Measurements from ENCODE around the gene GFOD1.

Gene GFOD1

DNA sequence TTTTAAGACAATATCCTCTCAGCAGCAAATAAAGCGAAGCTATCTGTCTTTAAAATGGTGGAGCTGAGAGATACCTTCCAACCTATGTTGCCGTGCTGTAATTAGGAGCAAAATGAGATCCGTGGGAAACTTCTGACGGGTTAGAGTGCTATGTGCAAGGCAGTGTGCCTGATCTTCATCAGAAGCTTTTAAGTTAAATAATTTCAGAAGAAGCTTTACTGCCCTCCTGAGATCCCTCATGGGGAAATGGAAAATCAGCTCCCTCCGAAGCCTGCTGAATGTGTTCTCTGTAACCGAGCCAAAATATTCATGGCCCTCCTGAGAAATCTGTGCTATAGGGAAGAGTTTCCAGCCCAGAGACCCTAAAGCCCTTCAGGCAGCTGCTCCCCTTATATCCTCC lies 115.3 kb downstream of the GFOD1 start:
- no peak for DNase-seq

DNA sequence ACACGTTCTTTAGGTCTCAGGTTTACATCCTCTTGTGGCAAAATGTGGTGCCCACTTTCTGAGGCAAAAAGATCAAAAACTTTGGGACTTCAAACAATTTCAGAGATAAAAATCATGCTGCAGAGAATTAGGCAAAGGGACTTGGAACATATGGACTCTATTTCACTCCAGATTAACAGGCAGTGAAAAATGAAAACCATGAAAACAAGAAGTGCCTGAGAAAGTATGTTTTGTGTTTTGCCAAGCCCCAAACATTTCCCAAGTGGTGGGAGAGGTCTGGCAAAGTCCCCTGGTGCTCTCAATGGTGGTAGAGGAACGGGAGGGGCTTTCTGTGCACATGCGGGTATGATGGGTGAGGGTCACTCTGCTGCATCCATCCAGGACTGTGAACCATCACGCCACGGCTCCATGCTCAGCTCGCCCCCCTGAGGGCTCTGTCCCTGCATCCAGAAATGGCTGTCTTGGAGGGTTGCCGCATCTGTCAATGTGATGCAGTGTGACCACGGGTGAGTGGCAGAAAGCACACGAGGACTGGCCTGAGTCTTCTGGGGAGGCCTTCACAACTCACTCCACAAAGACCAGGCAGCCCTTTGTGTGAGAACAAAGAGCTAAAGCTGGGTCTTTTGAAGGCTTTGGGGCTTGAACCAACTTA lies 115.9 kb downstream of the GFOD1 start:
- no peak for DNase-seq

DNA sequence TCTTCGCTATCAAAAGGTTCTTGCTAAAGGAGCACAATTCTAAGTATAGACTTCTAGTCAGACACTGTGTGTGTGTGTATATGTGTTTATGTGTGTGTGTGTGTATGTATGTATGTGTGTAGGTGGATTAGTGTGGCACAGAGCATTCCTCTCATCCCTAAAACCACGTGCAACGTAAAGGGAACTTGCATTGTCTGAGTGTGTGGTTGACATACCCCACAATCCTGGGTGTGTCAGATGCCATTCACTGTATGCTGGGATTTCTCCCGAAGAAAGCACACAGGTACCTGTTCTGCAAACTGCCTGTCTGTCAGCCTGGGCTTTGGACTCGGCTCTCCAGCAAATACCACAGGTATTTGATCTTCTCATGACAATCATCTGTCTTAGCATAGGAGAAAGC lies 116.8 kb downstream of the GFOD1 start:
- no peak for DNase-seq

DNA sequence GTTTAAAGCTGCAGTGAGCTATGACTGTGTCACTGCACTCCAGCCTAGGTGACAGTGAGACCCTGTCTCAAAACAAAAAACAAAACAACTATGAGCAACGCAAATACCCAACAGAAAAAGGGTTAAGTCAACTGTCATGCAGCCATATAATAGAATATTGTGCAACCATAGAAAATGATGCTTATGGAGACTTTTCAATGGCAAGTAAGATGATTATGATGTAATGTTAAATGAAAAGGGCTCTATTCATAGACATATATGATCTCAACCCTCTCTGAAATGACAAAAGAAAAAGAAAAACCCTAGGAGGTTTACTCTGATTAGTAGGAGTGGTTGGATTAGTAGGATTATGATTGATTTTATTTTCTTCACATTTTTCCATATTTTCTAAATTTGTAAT lies 117.8 kb downstream of the GFOD1 start:
- no peak for DNase-seq

DNA sequence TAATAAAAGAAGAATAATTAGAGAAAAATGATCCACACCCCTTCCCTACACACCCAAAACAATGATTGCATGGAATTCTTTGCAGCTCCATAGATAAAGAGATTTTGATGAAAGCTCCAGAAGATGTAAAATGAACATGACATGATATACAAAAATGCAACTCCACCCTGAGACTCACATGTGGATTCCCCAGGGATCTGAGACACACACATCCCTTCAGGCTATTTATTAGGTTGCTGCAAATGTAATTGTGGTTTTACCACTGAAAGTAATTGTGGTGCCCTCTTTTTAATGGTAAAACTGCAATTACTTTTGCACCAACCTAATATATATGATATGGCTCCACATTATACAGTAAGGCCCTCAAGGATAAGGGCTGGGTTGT lies 118.7 kb downstream of the GFOD1 start:
- DNase-seq = no peak

DNA sequence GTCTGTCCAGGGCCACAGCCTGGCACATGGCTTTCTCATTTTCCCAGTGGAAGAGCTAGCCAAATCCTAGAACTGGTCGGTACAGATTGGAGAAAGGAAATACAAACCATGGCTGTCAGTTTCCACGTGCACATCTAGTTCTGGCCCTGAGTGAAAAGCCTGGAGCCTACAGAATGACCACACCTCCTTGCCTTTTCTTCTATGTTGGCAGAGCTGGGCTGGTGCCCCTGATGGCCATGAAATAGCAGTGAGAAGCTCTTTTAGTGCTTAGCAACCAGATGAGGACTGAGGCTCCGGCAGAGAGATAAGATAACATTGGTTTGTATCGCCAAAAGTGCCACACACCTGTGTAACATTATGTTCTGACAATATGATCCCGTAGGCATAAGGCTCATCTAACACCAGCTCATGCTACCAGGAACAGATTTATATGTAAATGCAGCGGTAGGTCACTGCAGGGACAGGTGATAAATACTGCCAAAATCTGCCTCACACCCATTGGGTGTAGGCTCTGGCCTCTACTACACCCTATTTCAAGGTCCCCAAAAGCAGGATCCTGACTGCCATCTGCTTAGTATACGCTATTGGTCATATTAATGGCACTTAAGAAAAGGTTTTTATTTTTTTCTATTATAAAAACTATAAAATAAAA lies 119.2 kb downstream of the GFOD1 start:
- no peak for DNase-seq

GRCh38 chr6:13367396-13367795 lies 120.0 kb downstream of the GFOD1 start:
- no peak for DNase-seq

DNA sequence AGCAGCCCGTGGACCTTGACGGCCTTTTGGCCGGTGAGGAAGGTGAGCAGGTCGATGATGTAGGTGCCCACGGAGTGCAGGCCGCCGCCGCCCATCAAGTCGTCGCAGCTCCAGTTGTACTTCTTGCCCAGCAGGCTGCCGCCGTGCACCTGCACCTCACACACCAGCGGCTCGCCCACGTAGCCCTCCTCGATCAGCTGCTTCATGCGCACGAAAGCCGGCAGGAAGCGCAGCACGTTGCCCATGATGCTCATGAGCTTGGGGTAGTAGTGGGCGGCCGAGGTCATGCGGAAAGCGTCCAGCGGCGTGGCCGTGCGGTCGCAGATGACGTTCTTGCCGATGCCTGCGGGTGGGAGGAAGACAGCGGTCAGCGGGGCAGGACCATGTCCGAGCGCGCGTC lies 122.1 kb downstream of the GFOD1 start:
- no peak for DNase-seq

DNA sequence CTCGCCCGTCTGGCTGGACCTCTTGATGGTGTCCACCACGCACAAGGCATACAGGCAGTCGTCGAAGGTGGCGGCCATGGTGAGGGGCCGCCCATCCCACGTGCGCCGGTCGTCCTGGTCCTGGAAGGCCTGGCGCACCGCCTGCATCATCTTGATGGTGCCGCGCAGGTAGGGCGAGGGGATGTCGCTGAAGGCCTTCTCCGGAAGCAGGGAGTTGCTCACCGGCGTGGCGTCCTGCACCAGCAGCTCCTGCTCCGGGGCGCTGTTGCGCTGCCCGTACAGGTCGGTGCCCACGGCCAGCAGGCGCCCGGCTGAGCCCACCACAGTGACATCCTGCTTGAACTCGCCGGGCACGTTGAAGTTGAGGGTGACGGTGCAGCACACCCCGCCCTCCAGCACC lies 122.6 kb downstream of the GFOD1 start:
- DNase-seq = no peak

DNA sequence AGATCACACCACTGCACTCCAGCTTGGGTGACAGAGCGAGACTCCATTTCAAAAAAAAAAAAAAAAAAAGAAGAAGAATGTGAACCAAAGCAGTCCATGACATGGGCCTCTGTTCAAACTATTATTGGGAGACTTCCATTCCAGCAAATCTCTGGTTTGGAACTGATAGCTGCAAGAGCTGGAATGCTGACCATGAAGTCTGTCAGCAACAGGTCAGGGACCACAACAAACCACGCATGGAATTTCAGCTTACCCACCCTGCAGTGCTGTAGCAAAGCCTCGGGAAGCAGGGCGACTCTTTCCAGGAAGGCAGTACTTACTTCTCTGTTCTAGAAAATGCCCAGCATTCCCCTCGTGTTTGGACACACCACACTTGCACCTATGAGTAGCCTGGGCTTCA lies 125.0 kb downstream of the GFOD1 start:
- DNase-seq = no peak

- no peak for DNase-seq
These were observed 126.5 kb downstream of the GFOD1 start for GRCh38 chr6:13360671-13361540.

- DNase-seq = no peak
These were observed 128.1 kb downstream of the GFOD1 start for GRCh38 chr6:13359287-13359686.

GRCh38 chr6:13358511-13358910 lies 128.9 kb downstream of the GFOD1 start:
- no peak for DNase-seq

DNA sequence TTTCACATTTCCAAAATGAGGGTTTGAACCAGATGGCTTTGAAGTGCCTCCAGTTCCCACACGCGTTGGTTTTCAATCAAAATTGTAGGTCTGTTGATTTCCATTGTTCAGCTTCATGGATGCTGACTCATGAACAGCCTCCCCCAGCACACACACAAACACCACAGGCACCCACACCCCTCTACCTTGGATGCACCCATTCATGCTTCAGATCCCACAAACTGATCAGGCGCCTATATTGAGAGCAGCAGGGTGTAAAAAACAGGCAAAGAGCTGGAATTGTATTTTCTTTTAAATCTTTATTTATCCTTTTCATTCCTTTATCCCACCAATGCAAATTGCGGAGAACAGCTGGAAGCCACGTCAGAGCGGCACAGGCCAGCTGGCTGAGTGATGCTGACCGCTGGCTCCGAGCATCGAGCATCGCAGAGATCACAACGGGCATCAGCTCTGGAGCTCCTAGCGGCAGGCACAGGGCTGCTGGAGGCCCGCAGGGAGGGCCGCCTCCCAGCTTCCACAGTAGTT lies 129.8 kb downstream of the GFOD1 start:
- DNase-seq = no peak

DNA sequence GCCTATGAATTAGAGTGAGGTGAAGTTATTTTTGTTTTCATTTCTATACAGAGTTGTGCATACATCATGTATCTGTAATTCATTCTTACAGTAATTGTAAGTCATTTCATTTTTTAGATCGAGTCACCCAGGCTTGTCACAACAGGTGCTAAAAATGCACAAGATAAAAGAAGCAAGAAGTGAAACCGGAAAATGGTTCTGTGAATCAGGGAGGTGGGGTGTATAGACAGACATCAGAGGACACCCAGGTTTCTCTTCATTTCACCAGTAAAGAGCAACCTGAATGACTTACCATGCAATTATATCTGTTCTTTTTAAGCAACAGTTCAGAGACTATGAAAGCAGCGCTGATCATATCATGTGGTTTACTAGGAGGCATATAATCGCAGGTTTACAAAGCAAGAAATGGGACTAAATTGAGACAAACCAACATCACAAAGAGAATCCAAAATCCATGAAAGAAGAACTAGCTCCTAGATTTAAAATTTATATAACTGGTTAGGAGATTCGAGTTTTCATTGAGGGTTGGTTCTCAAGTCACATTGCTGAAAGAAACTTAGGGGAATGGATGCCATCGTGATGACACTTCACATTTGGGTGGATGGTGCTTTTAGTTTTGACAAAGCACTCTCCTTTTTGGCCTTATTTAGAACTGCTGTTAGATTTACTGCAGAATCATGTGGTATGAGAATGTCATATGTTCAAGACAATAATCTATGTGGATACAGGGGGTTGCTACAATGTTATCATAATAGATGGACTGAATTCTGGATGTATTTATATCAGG lies 131.2 kb downstream of the GFOD1 start:
- DNase-seq = no peak

DNA sequence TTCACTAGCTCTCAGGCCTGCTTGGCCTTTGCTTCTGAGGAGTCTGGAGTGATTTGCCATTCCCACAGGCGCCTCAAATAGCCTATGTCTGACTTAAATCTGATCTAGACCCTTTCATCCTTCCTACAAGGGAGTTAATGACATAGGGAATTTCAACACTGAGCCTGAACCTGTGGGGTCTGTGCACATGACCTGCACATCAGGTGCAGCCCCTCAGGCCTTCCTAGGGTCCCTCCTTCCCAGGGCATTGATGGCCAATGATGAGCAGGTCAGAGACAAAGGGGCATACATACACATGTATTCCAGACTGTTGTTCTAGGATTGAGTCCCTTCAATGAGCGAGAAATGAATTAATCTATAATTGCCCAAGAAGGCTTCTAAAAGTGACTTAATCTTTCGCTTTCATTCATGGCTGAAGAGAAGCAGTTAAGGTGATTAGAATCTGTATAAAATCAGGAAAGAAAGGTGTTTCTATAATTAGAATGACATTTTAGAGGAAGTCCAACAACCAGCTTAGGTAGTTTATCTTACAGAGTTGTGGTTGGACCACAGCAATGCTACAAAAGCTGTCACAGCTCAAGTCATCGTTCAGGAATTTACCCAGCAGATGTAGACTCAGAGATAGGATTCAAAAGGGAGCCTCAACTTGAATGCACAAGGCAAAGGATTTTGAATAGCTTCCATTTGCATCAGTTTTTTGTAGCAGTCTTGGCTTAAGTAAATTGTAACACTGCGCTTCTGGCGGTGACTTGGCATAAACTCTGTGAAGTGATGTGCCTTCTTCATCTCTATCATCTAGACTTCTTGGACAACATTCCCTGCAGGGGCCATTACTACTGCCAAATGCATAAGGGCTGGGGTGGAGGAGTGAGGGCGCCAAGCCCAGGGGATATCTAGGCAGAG lies 132.1 kb downstream of the GFOD1 start:
- no peak for DNase-seq

DNA sequence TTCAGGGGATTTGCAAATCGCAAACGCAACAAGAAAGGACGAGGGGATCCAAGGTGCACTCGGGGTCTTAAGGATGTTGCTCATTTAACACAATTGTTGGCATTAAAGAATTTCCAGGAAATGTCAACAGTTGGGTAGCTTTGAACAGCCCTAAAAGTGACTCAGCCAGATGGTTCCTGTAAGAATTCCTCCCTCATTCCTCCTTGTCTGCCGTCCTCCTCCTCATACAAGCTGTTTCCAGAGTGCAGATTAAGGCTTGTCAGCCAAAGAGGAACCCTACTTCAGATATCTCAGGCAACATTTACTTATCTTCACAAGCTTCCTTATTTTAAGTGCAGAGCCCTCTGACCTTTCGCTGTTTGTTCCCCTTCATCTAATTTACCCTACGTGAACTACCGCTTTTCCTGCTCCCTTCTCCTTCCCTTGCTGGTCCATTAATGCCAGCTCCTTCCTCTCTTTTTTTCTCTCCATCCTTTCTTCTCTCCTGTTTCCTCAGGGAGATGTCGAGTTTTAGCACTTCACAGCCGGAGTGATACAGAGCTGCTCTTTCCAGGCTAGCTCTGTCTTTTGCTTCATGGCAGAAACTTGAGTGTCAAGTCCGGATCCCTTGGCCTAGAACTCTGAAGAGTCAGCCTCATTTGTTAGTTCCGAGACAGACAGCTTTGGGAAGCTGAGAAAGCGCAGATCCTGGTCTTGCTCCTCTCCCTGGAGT lies 132.9 kb downstream of the GFOD1 start:
- DNase-seq = no peak

DNA sequence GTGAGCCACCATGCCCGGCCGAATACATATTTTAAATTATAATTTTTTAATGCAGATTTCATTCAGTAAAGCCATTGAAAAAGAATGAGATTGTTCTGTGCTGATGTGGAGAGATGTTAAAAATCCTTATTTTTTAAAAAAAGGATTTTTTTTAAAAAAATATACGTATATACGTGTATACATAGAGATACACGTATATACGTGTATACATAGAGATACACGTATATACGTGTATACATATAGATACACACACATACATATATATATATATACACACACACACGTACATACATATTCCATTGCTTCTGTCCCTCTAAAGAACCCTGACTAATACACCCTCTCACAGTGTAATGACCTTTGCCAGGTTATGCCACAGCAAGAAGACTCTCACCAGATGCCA lies 135.2 kb downstream of the GFOD1 start:
- DNase-seq = no peak

DNA sequence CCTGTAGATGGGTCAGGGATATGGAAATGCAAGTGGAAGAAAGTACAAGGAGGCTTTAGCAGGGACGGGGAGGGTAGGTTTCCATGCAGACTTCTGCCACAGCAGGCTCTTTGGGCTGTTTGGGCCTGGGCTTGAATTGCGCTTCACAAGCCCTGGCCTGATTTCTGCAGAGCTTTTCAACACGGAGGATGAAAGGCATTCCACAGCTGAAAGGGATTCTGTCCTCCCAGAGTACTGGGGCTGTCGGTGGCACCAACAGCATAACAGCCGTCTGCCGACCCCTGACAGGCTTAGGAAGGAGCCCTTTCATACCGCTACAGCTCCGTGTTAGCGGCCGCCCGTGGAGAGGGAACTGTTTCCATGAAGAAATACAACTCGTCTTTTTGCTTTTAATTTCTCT lies 136.1 kb downstream of the GFOD1 start:
- no peak for DNase-seq

DNA sequence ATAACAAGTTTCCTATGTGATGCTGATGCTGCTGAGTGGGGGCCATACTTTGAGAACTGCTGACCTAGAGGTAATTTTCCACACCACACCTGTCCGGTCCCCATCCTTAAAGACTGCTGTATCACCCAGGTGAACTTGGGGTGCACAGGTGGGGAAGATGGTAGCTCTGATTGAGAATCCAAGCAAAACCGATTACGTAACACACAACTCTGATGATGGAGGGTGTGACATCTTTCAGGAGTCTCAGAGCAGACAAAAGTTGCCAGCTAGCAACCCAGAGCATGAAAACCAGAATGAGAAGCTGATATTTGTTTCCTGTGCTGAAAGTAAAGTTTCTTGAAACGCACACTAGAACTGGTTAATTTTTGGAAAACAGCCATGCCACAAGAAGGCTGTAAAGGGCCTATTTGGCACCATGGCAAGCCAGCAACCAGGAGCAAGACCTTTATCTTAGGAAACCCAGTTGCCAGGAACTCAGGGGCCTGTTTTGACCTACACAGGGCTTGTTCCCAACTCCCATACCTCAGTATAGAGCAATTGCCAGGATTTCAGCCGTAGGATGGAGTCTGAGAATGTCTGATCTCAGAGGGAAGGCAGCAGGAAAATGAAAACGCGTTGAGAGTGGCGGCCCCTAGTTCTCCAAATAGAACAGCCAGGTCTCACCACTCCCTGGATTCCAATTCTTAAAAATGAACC lies 137.4 kb downstream of the GFOD1 start:
- DNase-seq = no peak
